ENCODE results near the gene SLC38A11. TPM values are rescaled to one million over a fixed set of nuclear protein-coding genes. Genes with fewer than 3 reads are reported as not detected.
"Not testable (repeated sequence)": the region's sequence is repeated elsewhere in the genome, so short reads cannot be mapped to it uniquely, and the experiment has no call there.

SLC38A11 gene
- total RNA-seq, 1 experiment from 2014 or later = not detected

- H3K9me3 ChIP-seq (ENCODE audit: control insufficient read depth in 1 of 2, insufficient read depth in 1 of 2, low read depth in 1 of 2, low read length in 2 of 2); H3K9ac ChIP-seq (ENCODE audit: low read length); H3K4me1 ChIP-seq (ENCODE audit: control insufficient read depth in 1 of 2, insufficient read depth in 2 of 2, low read length in 2 of 2); POLR2A ChIA-PET; H3K79me2 ChIP-seq (ENCODE audit: insufficient read depth, low read length); H4K20me1 ChIP-seq (ENCODE audit: insufficient read depth); CTCF ChIA-PET; RAD21 ChIA-PET (ENCODE audit: low non-redundant PET in 1 of 2, low total read pairs in 2 of 2, uncharacterized antibody in 2 of 2, unreplicated experiment in 2 of 2); BruUV-seq (replicated peaks); H2AFZ ChIP-seq (ENCODE audit: low read depth, low read length, poor library complexity, severe bottlenecking); H3K4me3 ChIP-seq (replicated peaks in 1 of 2; ENCODE audit: low read depth in 1 of 2, low read length in 2 of 2); H3K4me2 ChIP-seq (ENCODE audit: low read length); H3K27me3 ChIP-seq (ENCODE audit: insufficient read depth, low read length); DNase-seq (ENCODE audit: low read depth, low spot score); H3K36me3 ChIP-seq (ENCODE audit: control insufficient read depth in 1 of 2, insufficient read depth in 2 of 2, low read length in 2 of 2); H3K27ac ChIP-seq (ENCODE audit: low read depth, low read length); H3K9me2 ChIP-seq (ENCODE audit: insufficient read depth); intact Hi-C loops (cut with micrococcal nuclease): not testable (repeated sequence)
- ATAC-seq = peak; percentile 36; the same call in 1 of the 2 replicates
- TF ChIP-seq CTCF (IDR thresholded peaks at IDR 0.05 in 2 of 3, conservative IDR thresholded peaks at IDR 0.05 in 1 of 3; ENCODE audit: borderline replicate concordance in 1 of 3, insufficient read depth in 1 of 3, low read depth in 2 of 3, low read length in 2 of 3) = 0 out of 6 replicates have a peak, but pooled peaks of 1 of the 3 experiments have one; percentile 6
Observed at GRCh38 chr2:164976875-164977470, 21.6 kb upstream of the SLC38A11 start.

GRCh38 chr2:164976301-164976700, 21.0 kb upstream of the SLC38A11 start:
- Histone ChIP-seq H3K9me2 (ENCODE audit: insufficient read depth) (no peaks in the 10 kb centered on the region), H3K27me3 (ENCODE audit: insufficient read depth, low read length) (no peaks in the 10 kb centered on the region), H3K9ac (ENCODE audit: low read length) (no peak overlapping the region), H3K4me1 (ENCODE audit: control insufficient read depth in 1 of 2, insufficient read depth in 2 of 2, low read length in 2 of 2) (no peaks in the 10 kb centered on the region), H3K36me3 (ENCODE audit: control insufficient read depth in 1 of 2, insufficient read depth in 2 of 2, low read length in 2 of 2) (no peaks in the 10 kb centered on the region), H3K9me3 (ENCODE audit: control insufficient read depth in 1 of 2, insufficient read depth in 1 of 2, low read depth in 1 of 2, low read length in 2 of 2) (no peaks in the 10 kb centered on the region), H3K79me2 (ENCODE audit: insufficient read depth, low read length) (no peaks in the 10 kb centered on the region), H3K27ac (ENCODE audit: low read depth, low read length) (no peak overlapping the region), H2AFZ (ENCODE audit: low read depth, low read length, poor library complexity, severe bottlenecking) (no peak overlapping the region), H3K4me3 (replicated peaks in 1 of 2; ENCODE audit: low read depth in 1 of 2, low read length in 2 of 2) (no peak overlapping the region), H3K4me2 (ENCODE audit: low read length) (no peak overlapping the region), H4K20me1 (ENCODE audit: insufficient read depth) (no peaks in the 10 kb centered on the region)
- RAD21 ChIA-PET (ENCODE audit: low non-redundant PET in 1 of 2, low total read pairs in 2 of 2, uncharacterized antibody in 2 of 2, unreplicated experiment in 2 of 2) = no interaction called here
- TF ChIP-seq POLR2AphosphoS5 (IDR thresholded peaks at IDR 0.05; ENCODE audit: low read depth, low read length) (no peak), SP1 (IDR thresholded peaks at IDR 0.05; ENCODE audit: low read depth) (no peak), EZH2phosphoT487 (IDR thresholded peaks at IDR 0.05; ENCODE audit: borderline replicate concordance) (no peak), ELF1 (IDR thresholded peaks at IDR 0.05; ENCODE audit: borderline replicate concordance, low read depth) (no peak), ZBTB33 (IDR thresholded peaks at IDR 0.05; ENCODE audit: extremely low read depth, insufficient replicate concordance, low read length) (no peak), TCF7L2 (IDR thresholded peaks at IDR 0.05; ENCODE audit: borderline replicate concordance, extremely low read depth, insufficient read depth, insufficient read length) (no peak), CBX3 (IDR thresholded peaks at IDR 0.05; ENCODE audit: low read depth) (no peak), SRF (IDR thresholded peaks at IDR 0.05; ENCODE audit: low read depth) (no peak), MAX (IDR thresholded peaks at IDR 0.05) (no peak), POLR2A (IDR thresholded peaks at IDR 0.05; ENCODE audit: borderline replicate concordance, extremely low read depth, insufficient read depth, insufficient read length) (no peak), YY1 (IDR thresholded peaks at IDR 0.05; ENCODE audit: extremely low read depth, insufficient replicate concordance, low read depth, low read length) (no peak), CEBPB (IDR thresholded peaks at IDR 0.05; ENCODE audit: low read depth) (no peak)
- intact Hi-C loops (cut with micrococcal nuclease) = no loop called here
- no peak for DNase-seq (ENCODE audit: low read depth, low spot score)
- BruUV-seq (replicated peaks) = no TSS peak
- no peak for ATAC-seq
- CTCF ChIA-PET = no interaction called here
- POLR2A ChIA-PET = no interaction called here

Measured in HCT116 (cell line).